GM18868 (cell line): ENCODE data around the gene CD38.
"Not testable (repeated sequence)": the region's sequence is repeated elsewhere in the genome, so short reads cannot be mapped to it uniquely, and the experiment has no call there.

Experiments used
- ATAC-seq: cut with Tn5 transposase; IDR thresholded peaks from one replicate; pipeline ENCODE4 v1.9.1; 2021; ENCODE audit warnings: mild to moderate bottlenecking, moderate library complexity; ENCODE audit not compliant: unreplicated experiment

The CD38 gene

GRCh38 chr4:15778289-15779241 is at the start of gene CD38:
TSS of gene CD38 (plus strand) at chr4:15778328. CDS start at chr4:15778415, 87 bp downstream.
- peak; percentile 74 for ATAC-seq

GRCh38 chr4:15729910-15730533 is 48.1 kb upstream of the CD38 start:
- peak; percentile 79 for ATAC-seq

DNA sequence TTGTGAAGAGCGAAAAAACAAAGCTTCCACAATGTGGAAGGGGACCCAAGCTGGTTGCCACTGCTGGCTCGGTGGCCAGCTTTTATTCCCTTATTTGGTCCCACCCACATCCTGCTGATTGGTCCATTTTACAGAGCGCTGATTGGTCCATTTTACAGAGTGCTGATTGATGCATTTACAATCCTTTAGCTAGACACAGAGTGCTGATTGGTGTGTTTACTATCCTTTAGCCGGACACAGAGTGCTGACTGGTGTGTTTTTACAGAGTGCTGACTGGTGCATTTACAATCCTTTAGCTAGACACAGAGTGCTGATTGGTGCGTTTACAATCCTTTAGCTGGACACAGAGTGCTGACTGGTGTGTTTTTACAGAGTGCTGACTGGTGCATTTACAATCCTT is 45.1 kb upstream of the CD38 start:
- not testable (repeated sequence) for ATAC-seq

DNA sequence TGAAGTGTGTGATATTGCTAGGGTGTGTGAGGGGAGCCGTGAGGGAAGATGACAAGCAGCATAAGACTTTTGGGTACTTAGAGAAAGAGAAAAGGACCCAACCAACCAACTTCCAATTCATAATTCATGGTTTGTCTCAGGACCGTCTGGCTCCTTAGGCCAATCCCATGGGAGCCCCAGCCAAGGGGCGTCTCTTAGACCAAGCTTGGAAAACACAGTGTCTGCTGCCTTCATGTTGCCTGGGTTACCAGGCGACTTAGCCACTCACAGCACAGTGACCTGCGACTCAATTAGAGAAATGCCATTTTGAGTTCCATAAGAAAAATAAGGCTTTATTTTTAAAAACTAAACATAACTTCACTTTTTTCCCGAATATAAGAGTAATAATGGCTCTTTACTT is 42.6 kb upstream of the CD38 start:
- no peak for ATAC-seq

- no peak for ATAC-seq
Observed at GRCh38 chr4:15736514-15737050, 41.5 kb upstream of the CD38 start.

- ATAC-seq, result no peak
Observed at GRCh38 chr4:15737255-15737654, 40.9 kb upstream of the CD38 start.

- ATAC-seq, result no peak
Observed at GRCh38 chr4:15738877-15739276, 39.3 kb upstream of the CD38 start.

GRCh38 chr4:15740764-15741404 is 37.2 kb upstream of the CD38 start:
- ATAC-seq, result no peak

DNA sequence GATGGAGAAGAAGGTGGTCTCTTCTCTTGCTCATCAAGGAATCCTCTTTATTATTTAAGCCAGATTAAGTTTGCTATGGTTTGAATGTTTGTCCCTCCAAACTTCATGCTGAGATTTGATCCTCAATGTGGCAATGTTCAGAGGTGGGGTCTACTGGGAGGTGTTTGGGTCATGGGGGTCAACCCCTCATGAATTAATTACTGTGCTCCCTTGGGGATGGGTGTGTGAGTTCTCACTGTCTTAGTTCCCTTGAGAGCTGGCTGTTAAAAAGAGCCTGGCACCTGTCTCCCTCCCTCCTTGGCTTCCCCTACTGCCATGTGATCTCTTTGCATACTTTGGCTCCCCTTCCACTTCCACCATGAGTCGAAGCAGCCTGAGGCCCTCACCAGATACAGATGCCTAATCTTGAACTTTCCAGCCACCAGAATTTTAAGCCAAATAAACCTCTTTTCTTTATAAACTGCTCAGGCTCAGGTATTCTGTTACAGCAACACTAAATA is 36.0 kb upstream of the CD38 start:
- no peak for ATAC-seq

DNA sequence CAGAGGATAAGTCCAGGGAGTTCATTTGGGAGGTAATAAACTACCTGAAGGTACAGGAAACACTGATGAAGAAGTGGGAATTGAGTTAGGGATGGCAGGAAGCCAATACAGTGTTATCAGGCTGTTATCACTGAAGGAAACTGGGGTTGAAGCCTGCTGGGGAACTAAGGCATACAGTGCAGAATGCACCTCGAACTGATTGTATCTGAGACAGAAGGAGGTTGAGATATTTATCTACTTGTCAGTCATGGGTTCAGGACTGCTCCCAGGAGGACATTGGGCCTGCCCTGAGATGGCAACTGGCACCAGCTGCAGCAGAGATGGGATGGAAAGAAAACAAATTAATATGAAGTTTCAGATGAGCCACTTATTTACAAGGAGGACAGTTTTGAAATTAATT is 35.5 kb upstream of the CD38 start:
- no peak for ATAC-seq

- ATAC-seq, result no peak
Observed at GRCh38 chr4:15744016-15744545, 34.0 kb upstream of the CD38 start.

- ATAC-seq, result no peak
Observed at GRCh38 chr4:15746110-15746509, 32.0 kb upstream of the CD38 start.

- ATAC-seq, result no peak
Observed at GRCh38 chr4:15749001-15749400, 29.1 kb upstream of the CD38 start.

DNA sequence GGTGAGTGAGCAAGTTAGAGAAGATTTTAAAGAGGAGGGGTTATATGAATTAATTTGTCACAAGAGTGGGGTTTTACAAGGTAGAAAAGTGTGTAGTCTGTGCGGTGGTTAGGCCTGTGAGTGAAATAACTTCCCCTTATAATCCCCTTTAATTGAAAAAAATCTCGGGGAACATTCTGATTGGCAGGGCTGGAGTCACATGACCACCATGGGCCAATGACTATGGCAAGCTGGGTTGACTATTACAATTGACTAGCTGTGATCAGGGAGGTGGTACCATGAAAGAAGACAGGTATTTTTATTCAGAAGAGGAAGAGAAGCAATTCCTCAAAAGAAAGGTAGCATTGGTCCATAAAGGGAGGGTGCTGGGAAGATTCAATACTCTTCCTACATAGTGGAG is 27.0 kb upstream of the CD38 start:
- no peak for ATAC-seq

DNA sequence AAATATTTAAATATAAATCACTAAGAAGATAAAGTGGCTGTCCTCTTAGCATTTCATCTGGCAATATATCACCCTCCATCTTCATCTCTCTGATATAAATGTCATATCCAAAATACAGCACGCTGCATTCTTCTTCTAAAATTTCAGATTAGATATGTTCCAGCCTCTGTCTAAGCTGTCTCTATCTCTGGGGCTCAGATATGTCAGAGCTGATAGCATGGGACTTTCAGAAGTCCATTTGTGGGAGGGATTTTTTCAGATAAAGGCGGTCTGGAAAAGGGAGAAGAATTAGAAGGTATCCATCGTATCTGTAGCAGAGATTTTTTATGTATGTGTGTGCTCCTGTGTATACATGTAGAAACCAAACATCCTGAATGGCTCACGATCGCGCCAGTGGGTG is 25.0 kb upstream of the CD38 start:
- ATAC-seq, result no peak

DNA sequence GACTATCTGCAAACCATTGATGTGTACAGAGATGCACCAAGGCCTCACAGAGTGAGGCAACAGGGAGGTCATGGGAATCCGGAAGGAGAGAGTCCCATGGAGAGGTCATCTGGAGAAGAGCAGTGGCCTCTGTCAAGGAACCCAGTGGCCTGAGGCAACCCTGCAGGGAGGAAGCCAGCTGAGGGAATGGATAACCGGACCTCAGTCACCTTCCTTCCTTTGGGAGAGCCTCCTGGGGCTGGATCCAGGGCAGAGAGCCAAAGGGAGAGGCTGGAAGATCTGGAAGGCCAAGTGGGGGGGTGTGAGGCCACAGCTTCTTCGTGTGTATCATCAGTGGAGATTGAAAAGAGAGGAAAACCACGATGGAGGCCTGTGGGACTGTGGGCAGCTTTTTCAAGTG is 24.3 kb upstream of the CD38 start:
- ATAC-seq, result no peak

- peak; percentile 46 for ATAC-seq
Observed at GRCh38 chr4:15754323-15754722, 23.8 kb upstream of the CD38 start.

DNA sequence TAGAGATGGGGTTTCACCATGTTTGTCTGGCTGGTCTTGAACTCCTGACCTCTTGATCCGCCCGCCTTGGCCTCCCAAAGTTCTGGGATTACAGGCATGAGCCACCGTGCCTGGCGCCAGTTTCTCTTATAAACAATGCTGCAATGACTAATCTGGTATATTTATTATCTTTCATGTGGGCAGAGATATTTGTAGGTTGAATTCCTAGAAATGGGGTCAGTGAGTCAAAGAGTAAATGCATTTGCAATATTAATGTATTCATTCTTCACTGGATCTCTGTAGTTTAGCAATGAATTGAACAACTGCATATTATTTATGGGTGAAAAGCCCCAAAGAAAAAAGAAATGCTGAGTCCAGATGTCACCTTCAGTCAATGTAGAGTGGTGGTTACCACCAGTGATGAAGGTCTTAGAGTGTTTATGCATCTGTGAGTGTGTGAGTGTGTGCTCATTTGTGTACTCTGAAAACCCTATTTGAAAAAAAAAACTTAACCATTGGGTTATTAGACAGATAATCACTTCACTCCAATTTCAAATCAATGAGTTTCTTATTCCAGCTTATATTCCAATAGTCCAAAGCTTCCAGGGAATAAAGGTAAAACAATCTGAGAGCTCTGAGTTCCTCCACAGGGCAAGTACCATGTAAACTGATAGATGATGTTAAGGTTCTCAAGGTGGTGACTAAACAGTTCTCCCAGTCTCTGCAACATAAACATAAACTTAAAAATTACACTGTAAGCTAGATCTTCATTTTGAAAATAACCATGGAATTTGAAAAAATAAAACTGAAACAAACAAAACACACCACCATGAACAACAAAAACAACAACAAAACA is 22.6 kb upstream of the CD38 start:
- no peak for ATAC-seq

DNA sequence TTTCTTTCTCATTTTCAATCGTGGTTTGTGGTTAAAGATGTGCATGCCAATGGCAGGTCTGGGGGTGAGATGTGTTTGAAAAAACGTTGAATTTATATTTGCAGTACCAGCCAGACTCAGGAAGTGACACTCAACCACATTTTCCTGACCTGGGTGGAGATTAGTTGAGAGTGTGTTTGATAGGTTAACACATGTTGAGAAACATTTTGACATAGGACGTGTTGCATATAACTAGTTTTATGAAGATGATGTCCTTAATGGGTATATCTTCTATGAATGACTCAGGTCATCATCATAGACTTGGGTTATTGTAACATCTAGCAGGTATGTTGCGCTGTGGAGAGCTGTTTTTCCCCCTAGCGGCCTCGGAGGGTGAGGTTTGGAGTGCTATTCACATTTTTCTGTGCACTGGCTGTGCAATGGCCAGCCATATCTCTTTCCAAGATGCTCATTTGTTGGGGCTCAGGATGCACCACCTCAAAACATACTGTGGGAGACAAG is 21.7 kb upstream of the CD38 start:
- ATAC-seq, result peak; percentile 80

DNA sequence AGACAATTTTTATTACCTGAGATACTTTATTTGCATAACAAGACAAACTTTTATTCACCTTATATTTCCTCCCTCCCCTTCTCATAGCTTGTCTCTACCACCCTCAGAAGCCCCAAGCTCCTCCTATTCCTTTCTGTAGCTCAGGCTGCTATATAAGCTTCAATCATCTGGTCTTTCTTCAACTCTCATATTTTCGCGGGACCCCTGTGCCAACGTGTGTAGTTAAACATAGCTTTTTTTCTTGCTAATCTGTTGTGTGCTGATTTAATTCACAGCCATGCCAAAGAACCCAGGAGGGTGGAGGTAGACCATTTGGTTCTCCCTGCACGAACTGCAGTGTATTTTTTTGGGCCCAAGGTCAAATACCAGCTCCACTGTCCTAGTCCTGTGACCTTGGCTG is 21.1 kb upstream of the CD38 start:
- no peak for ATAC-seq
